HepG2 (cell line): ENCODE measurements around the gene PAQR7. TPM values are rescaled to one million over a fixed set of nuclear protein-coding genes. Genes with fewer than 3 reads are reported as not detected.
A peak's percentile ranks its signal among the peaks of the same experiment; 100 is the strongest.

Experiments used
- FUBP1 ChIP-seq: sonication (generic); formaldehyde crosslinking; IDR thresholded peaks from 2 replicates; pipeline ENCODE4 v1.5.1; 2020; ENCODE audit warnings: missing genetic modification reagents, mild to moderate bottlenecking, borderline replicate concordance
- GLI4 ChIP-seq: sonication (generic); formaldehyde crosslinking; IDR thresholded peaks from 2 replicates; pipeline ENCODE4 v1.5.1; 2020; ENCODE audit warnings: missing genetic modification reagents, mild to moderate bottlenecking, moderate library complexity, borderline replicate concordance
- IRF2 ChIP-seq: IDR thresholded peaks from 2 replicates; pipeline ENCODE4 v1.6.1; 2018; ENCODE audit warnings: missing genetic modification reagents, missing compliant biosample characterization
- KMT2B ChIP-seq: IDR thresholded peaks from 2 replicates; pipeline ENCODE4 v1.6.1; 2016; ENCODE audit warnings: missing genetic modification reagents, missing compliant biosample characterization
- ONECUT2 ChIP-seq: sonication (generic); formaldehyde crosslinking; IDR thresholded peaks from 2 replicates; pipeline ENCODE4 v1.4.0; 2020; ENCODE audit warnings: missing genetic modification reagents
- ZKSCAN5 ChIP-seq: sonication (generic); formaldehyde crosslinking; IDR thresholded peaks from 2 replicates; pipeline ENCODE4 v1.5.1; 2020; ENCODE audit warnings: mild to moderate bottlenecking, missing genetic modification reagents
- ZNF3 ChIP-seq: IDR thresholded peaks from 2 replicates; pipeline ENCODE4 v1.7.0; 2017; ENCODE audit warnings: inconsistent platforms
- ZNF317 ChIP-seq: sonication (generic); formaldehyde crosslinking; IDR thresholded peaks from 2 replicates; pipeline ENCODE4 v1.5.0; 2020; ENCODE audit warnings: mild to moderate bottlenecking, missing genetic modification reagents
- ZNF333 ChIP-seq: sonication (generic); formaldehyde crosslinking; IDR thresholded peaks from 2 replicates; pipeline ENCODE4 v1.4.0; 2020; ENCODE audit warnings: mild to moderate bottlenecking, missing genetic modification reagents, borderline replicate concordance
- ZNF616 ChIP-seq: sonication (generic); formaldehyde crosslinking; IDR thresholded peaks from 2 replicates; pipeline ENCODE4 v1.5.0; 2020; ENCODE audit warnings: low read depth, mild to moderate bottlenecking, missing genetic modification reagents
- polyA plus RNA-seq, 8 experiments: library from polyadenylated mRNA; depleted of rRNA in 3 of 8; stranded (reverse) in 7 of 8; unstranded in 1 of 8; fragments of >200 nt; fragmentation: Illumina TruSeq in 4 of 8; extraction: Trizol in 4 of 8; gene quantifications; 2 replicates each; pipeline versions ENCODE4 v1.2.1 to v1.2.3, GENCODE V29; 2011 to 2016; ENCODE audit warnings: low read depth in 4 of 8, missing spikeins in 1 of 8, mixed read lengths in 1 of 8; ENCODE audit not compliant: insufficient read depth in 1 of 8
- total RNA-seq, 5 experiments: library from RNA; depleted of rRNA; stranded (reverse); fragments of >200 nt; fragmentation: Illumina TruSeq; extraction: Trizol; gene quantifications; 2 replicates each; pipeline ENCODE4 v1.2.3, GENCODE V29; 2016; ENCODE audit warnings: low read depth in 1 of 5
- TF ChIP-seq, protein P1 (sequence below), 2 experiments: sonication (generic) in 1 of 2; formaldehyde crosslinking in 1 of 2; IDR thresholded peaks; 2 replicates each; pipeline versions ENCODE4 v1.6.1 to v1.9.0; 2014 to 2022; ENCODE audit warnings: antibody characterized with exemption in 1 of 2, borderline replicate concordance in 1 of 2, inconsistent platforms in 1 of 2, low read depth in 1 of 2, missing genetic modification reagents in 1 of 2
- TF ChIP-seq, protein P2 (sequence below): sonication (generic); formaldehyde crosslinking; IDR thresholded peaks from 2 replicates; pipeline ENCODE4 v1.8.0; 2022; ENCODE audit warnings: mild to moderate bottlenecking, missing genetic modification reagents, moderate library complexity
- TF ChIP-seq, protein P3 (sequence below): sonication (generic); formaldehyde crosslinking; conservative IDR thresholded peaks from 2 replicates; pipeline ENCODE4 v1.8.0; 2022; ENCODE audit warnings: mild to moderate bottlenecking, moderate library complexity, missing genetic modification reagents
- TF ChIP-seq, protein P4 (sequence below): fragments of 450-650 bp; IDR thresholded peaks from 2 replicates; pipeline ENCODE4 v1.6.1; 2017; ENCODE audit warnings: mild to moderate bottlenecking

The PAQR7 gene
- total and polyA plus RNA-seq, 2 of the 13 experiments (the other 11 are each of a cell fraction or from before 2014, with no cell fraction given): 13.2 to 16.6 TPM

DNA sequence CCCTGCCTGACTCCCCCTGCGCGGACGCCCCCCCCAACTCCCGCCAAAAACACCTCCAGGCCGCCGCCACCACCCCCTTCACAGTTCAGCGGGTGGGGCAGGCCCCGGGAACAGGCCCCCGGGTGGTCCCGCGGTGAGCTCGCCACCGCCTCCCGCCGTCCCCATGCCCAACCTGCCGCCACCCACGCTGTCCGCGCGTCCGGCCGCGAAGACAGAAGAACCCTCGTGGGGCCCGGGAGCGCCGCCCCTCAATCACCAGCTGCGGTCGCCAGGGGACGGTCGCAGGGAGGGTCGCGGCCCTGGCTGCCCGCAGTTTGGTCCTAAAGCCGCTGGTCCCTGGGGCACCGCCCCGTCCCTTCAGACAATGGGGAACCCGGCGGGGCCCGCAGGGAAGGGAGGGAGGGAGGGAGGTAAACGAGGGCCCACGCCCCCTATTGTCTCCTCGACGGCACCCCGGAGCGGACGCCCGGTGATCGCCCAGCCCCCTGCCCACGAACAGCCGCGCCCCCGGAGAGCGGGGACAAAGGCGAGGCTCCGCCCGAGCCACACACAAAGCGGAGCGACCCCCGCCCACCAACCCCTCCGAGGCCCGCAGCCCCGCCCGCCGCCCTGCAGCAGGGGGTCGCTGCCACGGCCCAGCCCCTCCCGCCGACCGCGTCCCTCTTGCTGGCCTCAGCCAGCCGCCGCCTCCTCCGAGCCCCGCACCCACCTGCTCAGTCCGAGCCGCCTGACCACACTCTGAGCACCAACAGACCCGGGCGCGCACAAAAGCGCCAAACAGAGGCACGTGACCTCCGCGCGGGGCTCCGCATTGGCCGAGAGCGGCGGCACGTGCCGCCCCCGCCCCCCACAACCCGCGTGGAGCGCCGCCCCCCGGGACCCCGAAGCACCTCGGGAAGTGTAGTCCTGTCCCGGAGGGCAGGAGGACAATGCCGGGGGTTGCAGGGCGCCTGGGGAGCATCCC is 30.5 kb upstream of the PAQR7 start, which contains the start of gene STMN1 (continued):
- TF ChIP-seq, protein P1, sequence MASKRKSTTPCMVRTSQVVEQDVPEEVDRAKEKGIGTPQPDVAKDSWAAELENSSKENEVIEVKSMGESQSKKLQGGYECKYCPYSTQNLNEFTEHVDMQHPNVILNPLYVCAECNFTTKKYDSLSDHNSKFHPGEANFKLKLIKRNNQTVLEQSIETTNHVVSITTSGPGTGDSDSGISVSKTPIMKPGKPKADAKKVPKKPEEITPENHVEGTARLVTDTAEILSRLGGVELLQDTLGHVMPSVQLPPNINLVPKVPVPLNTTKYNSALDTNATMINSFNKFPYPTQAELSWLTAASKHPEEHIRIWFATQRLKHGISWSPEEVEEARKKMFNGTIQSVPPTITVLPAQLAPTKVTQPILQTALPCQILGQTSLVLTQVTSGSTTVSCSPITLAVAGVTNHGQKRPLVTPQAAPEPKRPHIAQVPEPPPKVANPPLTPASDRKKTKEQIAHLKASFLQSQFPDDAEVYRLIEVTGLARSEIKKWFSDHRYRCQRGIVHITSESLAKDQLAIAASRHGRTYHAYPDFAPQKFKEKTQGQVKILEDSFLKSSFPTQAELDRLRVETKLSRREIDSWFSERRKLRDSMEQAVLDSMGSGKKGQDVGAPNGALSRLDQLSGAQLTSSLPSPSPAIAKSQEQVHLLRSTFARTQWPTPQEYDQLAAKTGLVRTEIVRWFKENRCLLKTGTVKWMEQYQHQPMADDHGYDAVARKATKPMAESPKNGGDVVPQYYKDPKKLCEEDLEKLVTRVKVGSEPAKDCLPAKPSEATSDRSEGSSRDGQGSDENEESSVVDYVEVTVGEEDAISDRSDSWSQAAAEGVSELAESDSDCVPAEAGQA (IDR thresholded peaks at IDR 0.05; ENCODE audit: low read depth): no peak
- TF ChIP-seq, protein P1 (CRISPR knock-in tag; IDR thresholded peaks at IDR 0.05; ENCODE audit: borderline replicate concordance): no peak
- TF ChIP-seq, protein P2, sequence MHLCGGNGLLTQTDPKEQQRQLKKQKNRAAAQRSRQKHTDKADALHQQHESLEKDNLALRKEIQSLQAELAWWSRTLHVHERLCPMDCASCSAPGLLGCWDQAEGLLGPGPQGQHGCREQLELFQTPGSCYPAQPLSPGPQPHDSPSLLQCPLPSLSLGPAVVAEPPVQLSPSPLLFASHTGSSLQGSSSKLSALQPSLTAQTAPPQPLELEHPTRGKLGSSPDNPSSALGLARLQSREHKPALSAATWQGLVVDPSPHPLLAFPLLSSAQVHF: no peak
- TF ChIP-seq IRF2: no peak
- TF ChIP-seq ZNF333 (CRISPR knock-in tag): 0 out of 2 replicates have a peak, but pooled peaks have one; percentile 38
- TF ChIP-seq FUBP1 (CRISPR knock-in tag): no peak
- TF ChIP-seq ZNF3: no peak
- no peak for TF ChIP-seq KMT2B (CRISPR knock-in tag)
- TF ChIP-seq GLI4 (CRISPR knock-in tag): no peak
- no peak for TF ChIP-seq ZKSCAN5
- no peak for TF ChIP-seq ONECUT2 (CRISPR knock-in tag)
- TF ChIP-seq, protein P3, sequence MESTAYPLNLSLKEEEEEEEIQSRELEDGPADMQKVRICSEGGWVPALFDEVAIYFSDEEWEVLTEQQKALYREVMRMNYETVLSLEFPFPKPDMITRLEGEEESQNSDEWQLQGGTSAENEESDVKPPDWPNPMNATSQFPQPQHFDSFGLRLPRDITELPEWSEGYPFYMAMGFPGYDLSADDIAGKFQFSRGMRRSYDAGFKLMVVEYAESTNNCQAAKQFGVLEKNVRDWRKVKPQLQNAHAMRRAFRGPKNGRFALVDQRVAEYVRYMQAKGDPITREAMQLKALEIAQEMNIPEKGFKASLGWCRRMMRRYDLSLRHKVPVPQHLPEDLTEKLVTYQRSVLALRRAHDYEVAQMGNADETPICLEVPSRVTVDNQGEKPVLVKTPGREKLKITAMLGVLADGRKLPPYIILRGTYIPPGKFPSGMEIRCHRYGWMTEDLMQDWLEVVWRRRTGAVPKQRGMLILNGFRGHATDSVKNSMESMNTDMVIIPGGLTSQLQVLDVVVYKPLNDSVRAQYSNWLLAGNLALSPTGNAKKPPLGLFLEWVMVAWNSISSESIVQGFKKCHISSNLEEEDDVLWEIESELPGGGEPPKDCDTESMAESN (CRISPR knock-in tag): peak; percentile 61
- TF ChIP-seq ZNF616 (CRISPR knock-in tag): no peak
- peak; percentile 46; the same call in 1 of the 2 replicates for TF ChIP-seq ZNF317 (CRISPR knock-in tag)
- TF ChIP-seq, protein P4, sequence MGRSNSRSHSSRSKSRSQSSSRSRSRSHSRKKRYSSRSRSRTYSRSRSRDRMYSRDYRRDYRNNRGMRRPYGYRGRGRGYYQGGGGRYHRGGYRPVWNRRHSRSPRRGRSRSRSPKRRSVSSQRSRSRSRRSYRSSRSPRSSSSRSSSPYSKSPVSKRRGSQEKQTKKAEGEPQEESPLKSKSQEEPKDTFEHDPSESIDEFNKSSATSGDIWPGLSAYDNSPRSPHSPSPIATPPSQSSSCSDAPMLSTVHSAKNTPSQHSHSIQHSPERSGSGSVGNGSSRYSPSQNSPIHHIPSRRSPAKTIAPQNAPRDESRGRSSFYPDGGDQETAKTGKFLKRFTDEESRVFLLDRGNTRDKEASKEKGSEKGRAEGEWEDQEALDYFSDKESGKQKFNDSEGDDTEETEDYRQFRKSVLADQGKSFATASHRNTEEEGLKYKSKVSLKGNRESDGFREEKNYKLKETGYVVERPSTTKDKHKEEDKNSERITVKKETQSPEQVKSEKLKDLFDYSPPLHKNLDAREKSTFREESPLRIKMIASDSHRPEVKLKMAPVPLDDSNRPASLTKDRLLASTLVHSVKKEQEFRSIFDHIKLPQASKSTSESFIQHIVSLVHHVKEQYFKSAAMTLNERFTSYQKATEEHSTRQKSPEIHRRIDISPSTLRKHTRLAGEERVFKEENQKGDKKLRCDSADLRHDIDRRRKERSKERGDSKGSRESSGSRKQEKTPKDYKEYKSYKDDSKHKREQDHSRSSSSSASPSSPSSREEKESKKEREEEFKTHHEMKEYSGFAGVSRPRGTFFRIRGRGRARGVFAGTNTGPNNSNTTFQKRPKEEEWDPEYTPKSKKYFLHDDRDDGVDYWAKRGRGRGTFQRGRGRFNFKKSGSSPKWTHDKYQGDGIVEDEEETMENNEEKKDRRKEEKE: no peak
